Placental pericyte (primary cell): ENCODE measurements around the gene FIGNL1. TPM values are rescaled to one million over a fixed set of nuclear protein-coding genes. Genes with fewer than 3 reads are reported as not detected.

Source experiments
- small RNA-seq: library from RNA; depleted of rRNA; stranded (forward); fragments of <200 nt; gene quantifications from one replicate; pipeline ENCODE3, GENCODE V24; 2012; ENCODE audit warnings: low replicate concordance
- total RNA-seq: library from RNA; depleted of rRNA; stranded (reverse); fragments of >200 nt; gene quantifications from 2 replicates; pipeline ENCODE4 v1.2.3, GENCODE V29; 2012

FIGNL1 gene, protein sequence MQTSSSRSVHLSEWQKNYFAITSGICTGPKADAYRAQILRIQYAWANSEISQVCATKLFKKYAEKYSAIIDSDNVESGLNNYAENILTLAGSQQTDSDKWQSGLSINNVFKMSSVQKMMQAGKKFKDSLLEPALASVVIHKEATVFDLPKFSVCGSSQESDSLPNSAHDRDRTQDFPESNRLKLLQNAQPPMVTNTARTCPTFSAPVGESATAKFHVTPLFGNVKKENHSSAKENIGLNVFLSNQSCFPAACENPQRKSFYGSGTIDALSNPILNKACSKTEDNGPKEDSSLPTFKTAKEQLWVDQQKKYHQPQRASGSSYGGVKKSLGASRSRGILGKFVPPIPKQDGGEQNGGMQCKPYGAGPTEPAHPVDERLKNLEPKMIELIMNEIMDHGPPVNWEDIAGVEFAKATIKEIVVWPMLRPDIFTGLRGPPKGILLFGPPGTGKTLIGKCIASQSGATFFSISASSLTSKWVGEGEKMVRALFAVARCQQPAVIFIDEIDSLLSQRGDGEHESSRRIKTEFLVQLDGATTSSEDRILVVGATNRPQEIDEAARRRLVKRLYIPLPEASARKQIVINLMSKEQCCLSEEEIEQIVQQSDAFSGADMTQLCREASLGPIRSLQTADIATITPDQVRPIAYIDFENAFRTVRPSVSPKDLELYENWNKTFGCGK
- total RNA-seq, result 7.7 and 36.7 TPM in 2 replicates

DNA sequence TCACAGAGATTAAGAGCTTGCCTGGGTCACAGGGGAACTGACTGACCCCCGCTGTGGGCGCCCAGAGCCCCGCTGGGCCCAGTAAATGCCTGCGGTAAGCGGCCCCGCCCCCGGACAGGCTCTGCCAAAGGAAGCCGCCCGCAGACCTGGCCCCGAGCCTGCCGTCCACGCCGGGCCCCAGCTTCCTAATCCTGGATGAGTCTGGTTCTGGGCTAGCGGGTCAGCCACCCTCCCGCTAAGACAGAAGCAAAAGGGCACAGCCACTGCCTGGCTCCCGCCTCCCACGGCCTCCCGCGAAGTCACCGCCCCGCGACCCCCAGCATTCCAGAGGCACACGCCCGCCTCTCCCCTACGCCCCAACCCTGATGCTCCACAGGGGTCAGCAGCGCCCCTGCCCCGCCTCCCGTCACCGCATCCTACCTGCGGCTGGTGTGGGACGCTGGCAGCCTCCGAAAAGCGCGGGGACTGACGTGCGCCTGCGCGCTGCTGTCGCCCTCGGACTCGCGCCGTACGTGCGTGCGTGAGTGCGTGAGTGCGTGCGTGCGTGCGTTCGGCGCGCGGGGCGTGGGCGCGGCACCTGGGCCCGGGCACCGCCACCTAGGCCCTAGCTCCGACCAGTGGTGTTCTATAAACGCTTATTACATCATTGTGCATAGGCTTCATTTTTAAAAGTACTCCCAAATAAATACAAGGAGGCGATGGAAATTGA lies at the start of gene FIGNL1:
Gene FIGNL1, minus strand, starts transcription at position 470 of the 709 bp plus-strand sequence. CDS start 3,063 bp downstream, outside the sequence.

Small RNAs within 50 kb of the gene (small RNA-seq; reads per million reads assigned to genes)
- gene RNU6-1091P, result not detected

Other genes with a start within 250 kb of the FIGNL1 start
- not detected in 2 replicates for gene IKZF1, start 145.6 kb downstream of the FIGNL1 start, total RNA-seq
- not detected in 2 replicates for gene DDC, start 115.1 kb upstream of the FIGNL1 start, total RNA-seq